Esophagus squamous epithelium (tissue), 5 donors: ENCODE measurements around the gene WDR36. TPM values are rescaled to one million over a fixed set of nuclear protein-coding genes. Genes with fewer than 3 reads are reported as not detected.

Experiments used
- DNase-seq: peaks from one replicate; lab custom pipeline; 2025; lab: John Stamatoyannopoulos, UW
- H3K27ac ChIP-seq, 4 donors: fragments of 200-600 bp; sonication (generic); one replicate each; pipeline ENCODE4 v1.5.1; 2016 to 2019; ENCODE audit warnings: mild to moderate bottlenecking in 1 of 4
- H3K27me3 ChIP-seq, 4 donors: fragments of 200-600 bp; sonication (generic); 1 replicate in 3 of 4; 2 replicates in 1 of 4; pipeline versions ENCODE4 v1.5.1 to v1.6.0; 2017 to 2021; ENCODE audit warnings: antibody characterized with exemption in 1 of 4
- H3K36me3 ChIP-seq, 3 donors: fragments of 200-600 bp; sonication (generic); one replicate each; pipeline ENCODE4 v1.5.1; 2016 to 2019
- H3K4me1 ChIP-seq, 3 donors: fragments of 200-600 bp; sonication (generic); one replicate each; pipeline ENCODE4 v1.5.1; 2017 to 2019
- H3K4me3 ChIP-seq, 4 donors: fragments of 200-600 bp; sonication (generic); 1 replicate in 3 of 4; 2 replicates in 1 of 4; pipeline ENCODE4 v1.5.1; 2016 to 2019; ENCODE audit warnings: mild to moderate bottlenecking in 2 of 4, moderate library complexity in 1 of 4
- H3K9me3 ChIP-seq, 3 donors: fragments of 200-600 bp; sonication (generic); one replicate each; pipeline ENCODE4 v1.5.1; 2016 to 2019
- POLR2A ChIP-seq, 4 donors: fragments of 450-650 bp; IDR thresholded peaks; one replicate each; pipeline ENCODE4 v1.6.1; 2017; ENCODE audit warnings: antibody characterized with exemption in 4 of 4, mild to moderate bottlenecking in 4 of 4, moderate library complexity in 3 of 4
- WGBS, 2 donors: methylation state at CpG; one replicate each; pipeline ENCODE4 v1.1.5; 2018; 5-methylcytosine and 5-hydroxymethylcytosine counted together
- intact Hi-C: fragments of 100-400 bp; cut with DNase I; formaldehyde crosslinking; loops from one replicate; pipeline ENCODE4 v1.15.0; 2022
- total RNA-seq, 4 donors: library from RNA; depleted of rRNA; stranded (reverse); fragments of >200 nt; gene quantifications; one replicate each; pipeline ENCODE4 v1.1.0, GENCODE V29; 2016
- TF ChIP-seq, protein P1 (sequence below), 6 experiments: fragments of 450-650 bp in 4 of 6; fragments of 200-600 bp in 2 of 6; sonication (generic) in 2 of 6; IDR thresholded peaks; one replicate each; pipeline ENCODE4 v1.5.1; 2016 to 2019; ENCODE audit warnings: antibody characterized with exemption in 6 of 6, mild to moderate bottlenecking in 4 of 6, moderate library complexity in 4 of 6
- donor health status: DM: yes; HTN: yes; CAD: no.

The WDR36 gene
- total RNA-seq, 4 donors from 2014 or later, result 13.7 to 42.5 (median 28.3) TPM

DNA sequence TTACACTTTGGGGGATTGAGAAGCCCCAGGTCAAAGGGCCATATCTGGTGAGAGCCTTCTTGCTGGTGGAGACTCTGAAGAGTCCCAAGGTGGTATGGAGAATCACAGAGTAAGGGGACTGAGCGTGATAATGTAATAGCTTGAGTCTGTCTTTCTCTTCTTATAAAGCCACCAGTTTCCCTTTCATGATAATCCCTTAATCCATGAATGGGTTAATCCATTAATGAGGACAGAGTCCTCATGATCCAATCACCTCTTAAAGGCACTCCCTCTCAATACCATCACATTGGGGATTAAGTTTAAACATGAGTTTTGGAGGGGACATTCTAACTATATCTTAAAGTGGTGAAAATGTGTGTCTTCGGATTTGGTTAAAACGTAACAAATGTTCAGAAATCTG is 21.5 kb downstream of the WDR36 start:
- TF ChIP-seq, protein P1, sequence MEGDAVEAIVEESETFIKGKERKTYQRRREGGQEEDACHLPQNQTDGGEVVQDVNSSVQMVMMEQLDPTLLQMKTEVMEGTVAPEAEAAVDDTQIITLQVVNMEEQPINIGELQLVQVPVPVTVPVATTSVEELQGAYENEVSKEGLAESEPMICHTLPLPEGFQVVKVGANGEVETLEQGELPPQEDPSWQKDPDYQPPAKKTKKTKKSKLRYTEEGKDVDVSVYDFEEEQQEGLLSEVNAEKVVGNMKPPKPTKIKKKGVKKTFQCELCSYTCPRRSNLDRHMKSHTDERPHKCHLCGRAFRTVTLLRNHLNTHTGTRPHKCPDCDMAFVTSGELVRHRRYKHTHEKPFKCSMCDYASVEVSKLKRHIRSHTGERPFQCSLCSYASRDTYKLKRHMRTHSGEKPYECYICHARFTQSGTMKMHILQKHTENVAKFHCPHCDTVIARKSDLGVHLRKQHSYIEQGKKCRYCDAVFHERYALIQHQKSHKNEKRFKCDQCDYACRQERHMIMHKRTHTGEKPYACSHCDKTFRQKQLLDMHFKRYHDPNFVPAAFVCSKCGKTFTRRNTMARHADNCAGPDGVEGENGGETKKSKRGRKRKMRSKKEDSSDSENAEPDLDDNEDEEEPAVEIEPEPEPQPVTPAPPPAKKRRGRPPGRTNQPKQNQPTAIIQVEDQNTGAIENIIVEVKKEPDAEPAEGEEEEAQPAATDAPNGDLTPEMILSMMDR (IDR thresholded peaks at IDR 0.05), result no peak
- TF ChIP-seq POLR2A (IDR thresholded peaks at IDR 0.05), result no peak
- Histone ChIP-seq H3K4me3 (no peak overlapping the region), H3K27ac (no peak overlapping the region), H3K36me3 (peaks cover 0 to 94% (median 16%) of the 10 kb centered on the region in 3 donors), H3K9me3 (no peaks in the 10 kb centered on the region), H3K27me3 (no peaks in the 10 kb centered on the region), H3K4me1 (no peaks in the 10 kb centered on the region)
- WGBS, 2 donors, result 95 to 96% methylated on average over 3 of the region's 3 CpGs
- no peak for DNase-seq
- intact Hi-C loops, result no loop called here

DNA sequence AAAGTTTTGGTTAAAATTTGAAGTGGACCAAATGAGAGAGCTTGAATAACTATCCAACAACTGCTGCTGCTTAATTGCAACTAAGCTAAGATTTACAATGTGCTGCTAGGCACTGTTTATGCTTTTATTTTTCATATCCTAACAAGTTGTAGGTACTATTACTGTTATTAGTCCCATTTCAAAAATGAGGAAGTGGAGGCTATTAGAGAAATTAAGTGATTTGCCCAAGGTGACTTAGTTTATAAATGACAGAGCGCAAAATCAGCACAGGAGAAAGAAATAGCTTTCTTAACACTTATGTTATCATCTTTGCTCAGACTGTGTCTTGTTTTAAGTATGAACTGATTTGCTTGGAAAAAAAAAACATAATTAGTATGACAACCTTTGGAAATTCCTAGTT is 23.1 kb downstream of the WDR36 start:
- intact Hi-C loops, result no loop called here
- WGBS, 2 donors, result 87 to 100% methylated on average over 1 of the region's 1 CpG
- Histone ChIP-seq H3K4me3 (no peak overlapping the region), H3K4me1 (no peaks in the 10 kb centered on the region), H3K36me3 (peaks cover 0 to 94% (median 19%) of the 10 kb centered on the region in 3 donors), H3K9me3 (no peaks in the 10 kb centered on the region), H3K27ac (no peak overlapping the region), H3K27me3 (no peaks in the 10 kb centered on the region)
- no peak for TF ChIP-seq POLR2A (IDR thresholded peaks at IDR 0.05)
- TF ChIP-seq, protein P1 (IDR thresholded peaks at IDR 0.05), result no peak
- no peak for DNase-seq

DNA sequence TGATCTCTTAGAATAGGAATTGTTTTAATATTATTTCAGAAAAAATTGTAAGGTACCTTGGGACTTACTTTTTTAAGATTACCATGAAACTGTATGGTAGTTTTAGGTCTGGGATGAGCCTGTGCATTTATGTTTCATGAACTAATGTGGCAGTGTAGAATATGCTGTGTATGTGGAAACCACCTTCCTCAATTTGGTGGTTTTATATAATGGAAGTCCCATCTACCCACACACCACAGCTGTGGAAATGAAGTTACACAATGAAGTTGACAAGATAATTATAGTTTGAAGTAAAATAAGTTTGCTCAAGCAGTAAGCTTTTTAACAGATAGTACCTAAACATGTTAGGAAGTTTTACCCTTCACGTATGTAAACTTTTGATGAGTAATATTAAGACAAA is 24.4 kb downstream of the WDR36 start:
- Histone ChIP-seq H3K4me3 (no peak overlapping the region), H3K4me1 (no peaks in the 10 kb centered on the region), H3K36me3 (peaks cover 0 to 94% (median 15%) of the 10 kb centered on the region in 3 donors), H3K27me3 (no peaks in the 10 kb centered on the region), H3K27ac (no peak overlapping the region), H3K9me3 (no peaks in the 10 kb centered on the region)
- TF ChIP-seq POLR2A (IDR thresholded peaks at IDR 0.05), result no peak
- TF ChIP-seq, protein P1 (IDR thresholded peaks at IDR 0.05), result no peak
- DNase-seq, result no peak
- WGBS, 2 donors, result 73 to 81% methylated on average over 1 of the region's 1 CpG
- intact Hi-C loops, result no loop called here

DNA sequence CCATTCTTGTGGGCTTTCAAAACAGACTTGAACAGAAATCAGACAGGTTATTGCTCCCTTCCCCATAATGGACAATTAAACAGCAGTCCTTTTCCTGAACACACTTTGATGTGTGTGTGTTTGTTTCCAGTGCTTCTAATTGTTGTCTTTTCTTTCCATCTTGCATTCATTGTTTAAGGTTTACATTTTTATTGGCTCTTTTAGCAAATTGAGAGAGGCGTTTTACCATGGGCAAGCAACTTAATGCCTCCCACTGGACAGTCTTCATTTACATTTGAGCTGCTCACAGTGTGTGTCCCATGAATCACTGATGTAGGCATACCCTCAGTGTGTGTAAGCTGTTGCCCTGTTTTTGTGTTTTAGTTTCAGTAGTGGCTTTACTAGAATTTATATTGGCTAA is 25.0 kb downstream of the WDR36 start:
- 78 to 91% methylated on average over 1 of the region's 1 CpG for WGBS, 2 donors
- TF ChIP-seq POLR2A (IDR thresholded peaks at IDR 0.05), result no peak
- TF ChIP-seq, protein P1 (IDR thresholded peaks at IDR 0.05), result no peak
- Histone ChIP-seq H3K4me1 (no peaks in the 10 kb centered on the region), H3K36me3 (peaks cover 0 to 94% (median 12%) of the 10 kb centered on the region in 3 donors), H3K27ac (no peak overlapping the region), H3K27me3 (no peaks in the 10 kb centered on the region), H3K9me3 (no peaks in the 10 kb centered on the region), H3K4me3 (no peak overlapping the region)
- DNase-seq, result no peak
- intact Hi-C loops, result no loop called here

DNA sequence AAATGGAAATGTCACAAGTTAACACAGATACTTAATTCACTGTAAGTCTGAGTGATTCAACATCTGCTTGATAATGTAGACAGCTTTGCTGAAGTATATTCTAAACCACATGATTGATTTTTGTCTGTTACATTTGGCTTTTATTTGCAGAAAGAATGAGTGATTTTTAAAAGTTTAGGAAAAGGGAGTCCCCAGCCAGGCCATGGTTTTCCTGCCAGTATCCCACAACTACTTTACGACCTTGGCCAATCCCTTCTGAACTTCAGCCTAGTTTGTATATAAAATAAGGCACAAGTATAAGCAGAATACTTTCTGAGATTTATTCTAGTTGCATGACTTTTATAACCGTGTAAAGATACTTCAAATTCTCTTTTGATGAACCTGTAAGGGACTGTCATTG is 27.1 kb downstream of the WDR36 start:
- WGBS, 2 donors, result 60 to 63% methylated on average over 2 of the region's 2 CpGs
- Histone ChIP-seq H3K27ac (no peak overlapping the region), H3K4me1 (no peaks in the 10 kb centered on the region), H3K4me3 (no peak overlapping the region), H3K9me3 (no peaks in the 10 kb centered on the region), H3K36me3 (peaks cover 0 to 95% (median 10%) of the 10 kb centered on the region in 3 donors), H3K27me3 (no peaks in the 10 kb centered on the region)
- intact Hi-C loops, result no loop called here
- TF ChIP-seq POLR2A (IDR thresholded peaks at IDR 0.05), result no peak
- TF ChIP-seq, protein P1 (IDR thresholded peaks at IDR 0.05), result no peak
- DNase-seq, result no peak
